Naive B cell (primary cell): ENCODE results near the gene KRTAP10-11. TPM values are rescaled to one million over a fixed set of nuclear protein-coding genes. Genes with fewer than 3 reads are reported as not detected.
"Not testable (repeated sequence)": the region's sequence is repeated elsewhere in the genome, so short reads cannot be mapped to it uniquely, and the experiment has no call there.

ENCODE experiments used
- ATAC-seq, 2 donors: fragments of 150-1000 bp; cut with Tn5 transposase; 2 replicates each; pipeline ENCODE4 v1.10.0; 2021; ENCODE audit warnings: low read depth in 2 of 2, mild to moderate bottlenecking in 2 of 2, moderate library complexity in 2 of 2
- DNase-seq: peaks from one replicate; pipeline ENCODE4 v3.0.0; 2022
- H3K27ac Mint-ChIP-seq, 6 donors: one replicate each; pipeline ENCODE4 v1.8.0; 2020 to 2022; ENCODE audit warnings: mild to moderate bottlenecking in 6 of 6, mixed read lengths in 6 of 6, moderate library complexity in 5 of 6, inconsistent platforms in 2 of 6
- H3K27me3 Mint-ChIP-seq, 3 donors: one replicate each; pipeline ENCODE4 v1.8.0; 2021 to 2022; ENCODE audit warnings: mixed read lengths in 3 of 3, mild to moderate bottlenecking in 1 of 3
- H3K36me3 Mint-ChIP-seq, 2 donors: one replicate each; pipeline ENCODE4 v1.8.0; 2020 to 2022; ENCODE audit warnings: mixed read lengths in 2 of 2, inconsistent platforms in 1 of 2, mild to moderate bottlenecking in 1 of 2
- H3K4me1 Mint-ChIP-seq, 3 donors: one replicate each; pipeline ENCODE4 v1.8.0; 2020 to 2022; ENCODE audit warnings: mixed read lengths in 3 of 3, inconsistent platforms in 1 of 3, mild to moderate bottlenecking in 1 of 3, moderate library complexity in 1 of 3
- H3K4me3 Mint-ChIP-seq, 8 donors: one replicate each; pipeline ENCODE4 v1.8.0; 2020 to 2022; ENCODE audit warnings: mild to moderate bottlenecking in 8 of 8, mixed read lengths in 8 of 8, moderate library complexity in 8 of 8, inconsistent platforms in 2 of 8
- H3K9me3 Mint-ChIP-seq, 7 donors: one replicate each; pipeline ENCODE4 v1.8.0; 2020 to 2022; ENCODE audit warnings: mixed read lengths in 7 of 7, mild to moderate bottlenecking in 5 of 7, inconsistent platforms in 2 of 7, moderate library complexity in 1 of 7
- polyA plus RNA-seq, 6 donors: library from polyadenylated mRNA; unstranded; fragments of 300-500 nt; fragmentation: Illumina TruSeq; gene quantifications; one replicate each; pipeline ENCODE4 v1.2.3, GENCODE V29; 2021; ENCODE audit warnings: low read depth in 6 of 6

KRTAP10-11 gene, protein sequence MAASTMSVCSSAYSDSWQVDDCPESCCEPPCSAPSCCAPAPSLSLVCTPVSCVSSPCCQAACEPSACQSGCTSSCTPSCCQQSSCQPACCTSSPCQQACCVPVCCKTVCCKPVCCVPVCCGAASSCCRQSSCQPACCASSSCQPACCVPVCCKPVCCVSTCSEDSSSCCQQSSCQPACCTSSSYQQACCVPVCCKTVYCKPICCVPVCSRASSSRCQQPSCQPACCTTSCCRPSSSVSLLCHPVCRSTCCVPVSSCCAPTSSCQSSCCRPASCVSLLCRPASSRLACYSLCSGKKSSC
- polyA plus RNA-seq, result not detected

DNA sequence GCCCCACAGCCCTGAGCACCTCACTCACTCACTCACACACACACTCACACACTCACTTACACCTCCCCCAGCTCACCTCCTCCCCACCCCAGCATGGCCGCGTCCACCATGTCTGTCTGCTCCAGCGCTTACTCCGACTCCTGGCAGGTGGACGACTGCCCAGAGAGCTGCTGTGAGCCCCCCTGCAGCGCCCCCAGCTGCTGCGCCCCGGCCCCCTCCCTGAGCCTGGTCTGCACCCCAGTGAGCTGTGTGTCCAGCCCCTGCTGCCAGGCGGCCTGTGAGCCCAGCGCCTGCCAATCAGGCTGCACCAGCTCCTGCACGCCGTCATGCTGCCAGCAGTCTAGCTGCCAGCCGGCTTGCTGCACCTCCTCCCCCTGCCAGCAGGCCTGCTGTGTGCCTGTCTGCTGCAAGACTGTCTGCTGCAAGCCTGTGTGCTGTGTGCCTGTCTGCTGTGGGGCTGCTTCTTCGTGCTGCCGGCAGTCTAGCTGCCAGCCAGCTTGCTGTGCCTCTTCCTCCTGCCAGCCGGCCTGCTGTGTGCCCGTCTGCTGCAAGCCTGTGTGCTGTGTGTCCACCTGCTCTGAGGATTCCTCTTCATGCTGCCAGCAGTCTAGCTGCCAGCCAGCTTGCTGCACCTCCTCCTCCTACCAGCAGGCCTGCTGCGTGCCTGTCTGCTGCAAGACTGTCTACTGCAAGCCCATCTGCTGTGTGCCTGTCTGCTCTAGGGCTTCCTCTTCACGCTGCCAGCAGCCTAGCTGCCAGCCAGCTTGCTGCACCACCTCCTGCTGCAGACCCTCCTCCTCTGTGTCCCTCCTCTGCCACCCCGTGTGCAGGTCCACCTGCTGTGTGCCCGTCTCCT is at the start of gene KRTAP10-11:
Gene KRTAP10-11 (plus strand): TSS at position 49 of the 856 bp plus-strand sequence. CDS start 45 bp downstream, at position 94.
- DNase-seq, H3K27ac Mint-ChIP-seq, H3K4me3 Mint-ChIP-seq, H3K4me1 Mint-ChIP-seq, ATAC-seq: not testable (repeated sequence)
- Mint-ChIP-seq H3K36me3 (peaks cover 9 to 27% of the 10 kb centered on the region in 2 donors), H3K9me3 (peaks cover 17 to 44% (median 36%) of the 10 kb centered on the region in 7 donors), H3K27me3 (peaks cover 7 to 23% (median 15%) of the 10 kb centered on the region in 3 donors)

DNA sequence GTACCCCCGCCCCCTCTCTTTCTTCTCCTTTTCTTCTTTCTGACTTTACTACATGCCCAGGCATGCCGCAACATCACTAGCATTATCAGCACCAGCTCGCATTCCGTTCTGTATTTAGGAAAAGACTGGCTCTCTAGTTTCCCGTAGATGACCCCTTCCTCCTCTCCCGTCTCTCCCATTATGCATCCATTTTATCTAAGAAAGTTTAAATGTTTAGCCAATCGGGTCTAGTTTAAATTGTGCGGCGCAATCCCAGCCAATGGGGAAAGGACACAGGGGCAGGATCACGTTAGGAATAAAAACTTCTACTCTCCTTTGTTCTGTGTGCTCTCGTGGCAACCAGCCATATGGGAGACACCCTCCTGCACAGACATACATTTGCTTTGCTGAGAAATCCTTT is 48.2 kb upstream of the KRTAP10-11 start:
- no peak overlapping the region for H3K4me3 Mint-ChIP-seq
- H3K27me3 Mint-ChIP-seq, result peaks cover 7 to 42% (median 30%) of the 10 kb centered on the region in 3 donors
- ATAC-seq (no peak), DNase-seq (no peak)
- no peaks in the 10 kb centered on the region for H3K4me1 Mint-ChIP-seq
- peaks cover 4 to 15% (median 7%) of the 10 kb centered on the region in 7 donors for H3K9me3 Mint-ChIP-seq
- H3K36me3 Mint-ChIP-seq, result peaks cover 0 to 11% of the 10 kb centered on the region in 2 donors
- H3K27ac Mint-ChIP-seq, result no peak overlapping the region

DNA sequence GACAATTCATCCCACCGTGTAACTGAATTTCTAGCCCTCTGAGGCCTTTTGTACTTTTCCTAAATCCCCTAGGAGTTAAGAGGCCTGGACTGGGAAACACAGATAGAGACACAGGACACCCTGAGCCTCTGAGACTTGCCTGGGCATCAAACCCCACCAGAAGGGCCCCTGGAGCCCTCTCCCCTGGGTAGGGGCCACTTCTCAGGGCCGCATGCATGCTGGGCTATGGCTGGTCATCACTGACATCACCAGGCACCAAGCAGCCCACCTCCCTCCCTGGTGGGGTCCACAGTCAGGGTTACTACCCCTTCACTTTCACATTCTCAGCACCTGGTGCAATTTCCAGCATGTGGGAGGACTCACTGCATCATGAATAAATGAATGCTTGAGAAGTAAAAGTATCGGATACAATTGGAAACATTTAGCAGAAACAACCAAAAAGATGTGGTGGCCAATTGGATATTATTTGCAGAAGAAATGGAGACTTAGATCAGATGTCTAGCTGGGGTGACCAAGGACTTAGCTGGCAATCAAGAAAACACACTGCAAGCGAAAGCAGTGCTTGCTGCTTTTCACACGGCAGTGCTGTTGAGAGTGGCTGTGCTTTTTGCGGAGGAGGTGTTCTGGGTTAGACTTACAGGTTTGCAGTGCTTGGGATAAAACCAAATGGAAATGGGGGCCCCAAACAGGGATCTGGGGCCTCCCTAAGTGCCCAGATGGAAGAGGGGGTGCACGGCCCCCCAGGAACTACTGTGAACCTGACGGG is 46.8 kb upstream of the KRTAP10-11 start:
- Mint-ChIP-seq H3K36me3 (peaks cover 0 to 11% of the 10 kb centered on the region in 2 donors), H3K27ac (no peak overlapping the region), H3K9me3 (peaks cover 4 to 23% (median 7%) of the 10 kb centered on the region in 7 donors), H3K27me3 (peaks cover 14 to 51% (median 33%) of the 10 kb centered on the region in 3 donors), H3K4me3 (no peak overlapping the region), H3K4me1 (no peaks in the 10 kb centered on the region)
- no peak for ATAC-seq
- no peak for DNase-seq

DNA sequence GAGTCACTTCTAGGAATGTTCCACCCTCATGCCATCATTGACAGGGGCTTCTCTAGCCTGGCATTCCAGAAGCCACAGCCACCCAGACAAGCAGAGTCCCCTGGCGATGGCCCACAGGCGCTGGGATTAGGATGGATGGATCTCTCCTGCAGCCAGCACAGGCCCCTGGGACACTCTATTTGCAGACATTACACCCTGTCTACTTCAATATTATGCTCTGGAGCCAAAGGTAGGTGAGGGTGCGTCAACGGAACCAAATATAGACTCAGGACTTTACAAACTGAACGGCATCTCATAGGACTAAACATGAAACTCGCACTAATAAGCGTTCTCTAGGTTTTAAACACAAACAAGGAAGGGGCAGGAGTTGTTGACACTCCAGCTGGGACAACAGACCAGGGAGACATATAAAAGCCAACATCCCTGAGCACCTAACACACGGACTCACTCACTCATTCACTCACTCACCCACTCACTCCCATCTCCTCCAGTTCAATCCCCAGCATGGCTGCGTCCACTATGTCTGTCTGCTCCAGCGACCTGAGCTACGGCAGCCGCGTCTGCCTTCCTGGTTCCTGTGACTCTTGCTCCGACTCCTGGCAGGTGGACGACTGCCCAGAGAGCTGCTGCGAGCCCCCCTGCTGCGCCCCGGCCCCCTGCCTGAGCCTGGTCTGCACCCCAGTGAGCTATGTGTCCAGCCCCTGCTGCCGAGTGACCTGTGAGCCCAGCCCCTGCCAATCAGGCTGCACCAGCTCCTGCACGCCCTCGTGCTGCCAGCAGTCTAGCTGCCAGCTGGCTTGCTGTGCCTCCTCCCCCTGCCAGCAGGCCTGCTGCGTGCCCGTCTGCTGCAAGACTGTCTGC is 45.9 kb upstream of the KRTAP10-11 start, which contains the start of gene KRTAP10-7:
Gene KRTAP10-7 (plus strand): TSS at position 480 of the 861 bp plus-strand sequence. CDS start 25 bp downstream, at position 505.
- not testable (repeated sequence) for H3K4me3 Mint-ChIP-seq, H3K27ac Mint-ChIP-seq, H3K4me1 Mint-ChIP-seq

DNA sequence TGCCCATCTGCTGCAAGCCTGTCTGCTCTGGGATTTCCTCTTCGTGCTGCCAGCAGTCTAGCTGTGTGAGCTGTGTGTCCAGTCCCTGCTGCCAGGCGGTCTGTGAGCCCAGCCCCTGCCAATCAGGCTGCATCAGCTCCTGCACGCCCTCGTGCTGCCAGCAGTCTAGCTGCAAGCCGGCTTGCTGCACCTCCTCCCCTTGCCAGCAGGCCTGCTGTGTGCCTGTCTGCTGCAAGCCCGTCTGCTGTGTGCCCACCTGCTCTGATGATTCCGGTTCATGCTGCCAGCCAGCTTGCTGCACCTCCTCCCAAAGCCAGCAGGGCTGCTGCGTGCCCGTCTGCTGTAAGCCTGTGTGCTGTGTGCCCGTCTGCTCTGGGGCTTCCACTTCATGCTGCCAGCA is 45.1 kb upstream of the KRTAP10-11 start:
- not testable (repeated sequence) for ATAC-seq, H3K4me3 Mint-ChIP-seq, H3K27ac Mint-ChIP-seq, DNase-seq, H3K4me1 Mint-ChIP-seq
- peaks cover 26 to 64% (median 46%) of the 10 kb centered on the region in 3 donors for H3K27me3 Mint-ChIP-seq
- H3K9me3 Mint-ChIP-seq, result peaks cover 4 to 40% (median 7%) of the 10 kb centered on the region in 7 donors
- peaks cover 0 to 11% of the 10 kb centered on the region in 2 donors for H3K36me3 Mint-ChIP-seq

More for the DNA sequence above, 45.9 kb upstream of the KRTAP10-11 start, which contains the start of gene KRTAP10-7:
- Mint-ChIP-seq H3K9me3 (peaks cover 4 to 32% (median 7%) of the 10 kb centered on the region in 7 donors), H3K27me3 (peaks cover 23 to 57% (median 39%) of the 10 kb centered on the region in 3 donors), H3K36me3 (peaks cover 0 to 11% of the 10 kb centered on the region in 2 donors)
- not testable (repeated sequence) for DNase-seq, ATAC-seq

DNA sequence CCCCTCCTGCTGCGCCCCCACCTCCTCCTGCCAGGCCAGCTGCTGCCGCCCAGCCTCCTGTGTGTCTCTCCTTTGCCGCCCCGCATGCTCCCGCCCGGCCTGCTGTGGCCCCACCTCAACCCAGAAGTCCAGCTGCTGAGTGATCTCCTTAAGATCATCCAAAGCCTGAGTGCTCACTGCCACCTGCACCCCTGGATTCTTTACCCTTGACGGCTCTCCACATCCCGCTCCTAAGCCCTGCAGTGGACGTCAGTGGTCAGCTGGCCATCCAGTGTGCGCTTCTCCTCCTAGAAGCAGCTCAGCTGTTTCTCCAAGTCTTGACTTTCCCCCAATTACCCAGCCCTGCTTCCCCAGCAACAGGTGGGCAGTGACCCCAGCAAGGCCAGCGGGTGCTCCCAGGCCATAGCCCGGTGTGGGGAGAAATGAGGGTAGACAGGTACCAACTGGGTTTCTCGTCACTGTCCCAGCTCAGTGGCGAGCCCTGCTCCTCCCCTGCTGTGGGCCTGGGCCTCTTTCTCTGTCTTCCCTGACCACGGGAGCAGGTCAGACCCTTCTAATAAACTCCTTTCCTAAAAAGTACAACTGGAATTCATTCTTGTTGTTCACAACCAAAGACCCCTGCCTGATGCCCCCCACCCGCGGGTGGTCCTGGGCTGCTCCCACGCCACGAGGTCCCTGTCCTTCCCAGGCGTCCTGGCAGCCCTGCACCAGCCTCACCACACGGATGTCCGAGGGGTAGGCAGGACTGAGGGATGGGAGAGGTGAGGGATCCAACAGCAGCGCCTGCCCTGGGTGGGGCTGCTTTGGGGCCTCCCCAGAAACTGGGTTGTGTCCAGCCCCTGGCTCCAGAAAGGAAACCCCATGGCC is 44.4 kb upstream of the KRTAP10-11 start:
- Mint-ChIP-seq H3K4me3 (no peak overlapping the region), H3K9me3 (peaks cover 7 to 47% (median 11%) of the 10 kb centered on the region in 7 donors), H3K4me1 (no peaks in the 10 kb centered on the region), H3K36me3 (peaks cover 5 to 11% of the 10 kb centered on the region in 2 donors), H3K27ac (peak overlapping the region in 1 of 6 donors; percentile 29), H3K27me3 (peaks cover 33 to 69% (median 47%) of the 10 kb centered on the region in 3 donors)
- DNase-seq (no peak), ATAC-seq (no peak)

DNA sequence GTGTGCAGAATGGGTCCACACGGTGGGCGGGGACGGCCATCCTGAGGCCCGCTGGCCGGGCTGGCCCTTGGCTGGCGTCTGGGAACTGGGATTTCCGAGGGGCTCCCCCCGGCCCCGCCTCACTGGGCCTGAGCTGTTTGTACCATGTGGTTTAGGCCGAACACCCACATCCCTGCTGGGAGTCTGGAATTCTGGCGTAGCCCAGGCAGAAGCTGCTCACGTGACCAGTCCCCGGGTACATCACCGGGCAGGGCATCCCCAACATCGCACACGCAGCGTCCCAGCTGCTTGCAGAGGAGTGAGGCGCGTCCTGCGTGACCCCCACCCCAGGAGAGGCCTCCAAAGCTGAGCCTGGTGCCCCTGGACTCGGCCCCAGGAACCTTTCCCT is 43.8 kb upstream of the KRTAP10-11 start:
- Mint-ChIP-seq H3K36me3 (peaks cover 5 to 11% of the 10 kb centered on the region in 2 donors), H3K27ac (no peak overlapping the region), H3K4me1 (no peaks in the 10 kb centered on the region), H3K4me3 (peak overlapping the region in 1 of 8 donors; percentile 6), H3K27me3 (peaks cover 33 to 69% (median 47%) of the 10 kb centered on the region in 3 donors), H3K9me3 (peaks cover 7 to 53% (median 11%) of the 10 kb centered on the region in 7 donors)
- no peak for ATAC-seq
- DNase-seq, result no peak

DNA sequence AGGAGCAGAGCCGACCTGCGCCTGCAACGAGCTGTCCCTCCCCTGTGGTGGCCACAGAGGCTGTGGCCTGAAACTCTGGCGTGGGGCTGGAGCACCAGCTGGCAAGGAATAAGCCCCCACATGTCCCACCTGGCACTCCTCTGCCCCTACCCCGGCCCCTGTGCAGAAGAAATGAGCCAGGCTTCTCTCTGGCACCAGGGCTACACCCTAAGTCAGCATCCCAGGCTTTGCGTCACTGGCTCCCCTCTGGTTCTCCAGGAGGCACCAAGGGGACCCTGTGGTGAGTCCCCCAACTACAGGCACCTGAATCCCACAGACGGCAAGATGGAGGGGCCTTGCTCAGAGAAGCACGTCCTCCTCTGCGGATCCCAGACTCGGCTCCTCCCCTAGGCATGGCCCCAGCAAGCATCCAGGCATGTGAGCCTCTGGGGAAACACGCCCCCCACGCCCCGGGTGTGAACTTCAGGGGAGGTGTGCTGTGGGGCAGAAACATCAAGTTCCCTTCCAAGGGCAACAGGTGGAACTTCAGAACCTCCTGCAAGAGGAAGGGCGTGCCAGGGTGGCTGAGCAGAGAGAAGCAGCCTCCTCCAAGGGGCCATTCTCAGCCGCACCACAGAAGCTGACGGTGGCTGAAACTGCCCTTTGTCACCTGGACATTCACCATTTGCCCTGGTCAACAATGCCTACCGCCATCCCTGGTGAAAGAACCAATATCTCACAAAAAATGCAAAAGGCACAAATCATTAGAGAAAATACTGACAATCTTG is 42.9 kb upstream of the KRTAP10-11 start:
- no peak for DNase-seq
- Mint-ChIP-seq H3K36me3 (peaks cover 5 to 7% of the 10 kb centered on the region in 2 donors), H3K4me3 (no peak overlapping the region), H3K27ac (no peak overlapping the region), H3K27me3 (peaks cover 32 to 70% (median 44%) of the 10 kb centered on the region in 3 donors), H3K9me3 (peaks cover 5 to 57% (median 10%) of the 10 kb centered on the region in 7 donors), H3K4me1 (no peaks in the 10 kb centered on the region)
- no peak for ATAC-seq

DNA sequence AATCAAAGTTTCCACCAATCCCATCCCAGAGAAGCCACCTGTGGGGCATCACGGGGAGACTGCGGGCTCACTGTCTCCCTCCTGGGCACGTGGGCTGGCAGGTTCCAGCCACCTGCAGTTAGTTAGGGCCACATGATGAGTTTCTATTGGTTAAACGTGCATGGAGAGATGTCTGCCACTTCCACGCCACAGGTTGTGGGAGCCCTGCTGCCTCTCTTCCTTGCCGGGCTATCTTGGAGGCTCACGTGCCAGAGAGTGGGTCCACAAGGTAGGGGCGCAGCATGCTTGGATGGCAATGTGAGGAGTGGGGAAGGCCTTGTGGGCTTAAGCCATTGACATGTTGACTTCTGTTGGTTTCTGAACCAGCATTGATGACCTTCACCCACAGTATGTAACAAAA is 42.3 kb upstream of the KRTAP10-11 start:
- H3K27me3 Mint-ChIP-seq, result peaks cover 26 to 64% (median 38%) of the 10 kb centered on the region in 3 donors
- H3K27ac Mint-ChIP-seq, result no peak overlapping the region
- peaks cover 4 to 55% (median 16%) of the 10 kb centered on the region in 7 donors for H3K9me3 Mint-ChIP-seq
- DNase-seq, result no peak
- H3K4me3 Mint-ChIP-seq, result no peak overlapping the region
- H3K4me1 Mint-ChIP-seq, result no peaks in the 10 kb centered on the region
- H3K36me3 Mint-ChIP-seq, result peaks cover 5 to 7% of the 10 kb centered on the region in 2 donors
- no peak for ATAC-seq

DNA sequence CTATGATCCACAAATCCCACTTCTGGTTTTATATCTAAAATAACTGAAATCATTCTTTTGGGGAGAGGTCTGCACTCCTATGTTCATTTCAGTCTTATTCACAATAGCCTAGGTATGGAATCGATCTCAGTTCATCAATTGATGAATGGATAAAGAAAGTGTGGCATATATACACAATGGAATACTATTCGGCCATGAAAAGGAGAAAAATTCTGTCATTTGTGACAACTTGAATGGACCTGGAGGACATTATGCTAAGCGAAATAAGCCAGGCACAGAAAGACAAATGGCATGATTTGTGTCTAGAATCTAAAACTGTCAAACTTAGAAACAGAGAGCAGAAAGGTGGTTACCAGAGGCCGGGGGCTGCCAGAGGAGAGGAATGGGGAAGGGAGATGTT is 39.7 kb upstream of the KRTAP10-11 start:
- ATAC-seq (no peak), DNase-seq (no peak)
- H3K27me3 Mint-ChIP-seq, result peaks cover 32 to 58% (median 33%) of the 10 kb centered on the region in 3 donors

DNA sequence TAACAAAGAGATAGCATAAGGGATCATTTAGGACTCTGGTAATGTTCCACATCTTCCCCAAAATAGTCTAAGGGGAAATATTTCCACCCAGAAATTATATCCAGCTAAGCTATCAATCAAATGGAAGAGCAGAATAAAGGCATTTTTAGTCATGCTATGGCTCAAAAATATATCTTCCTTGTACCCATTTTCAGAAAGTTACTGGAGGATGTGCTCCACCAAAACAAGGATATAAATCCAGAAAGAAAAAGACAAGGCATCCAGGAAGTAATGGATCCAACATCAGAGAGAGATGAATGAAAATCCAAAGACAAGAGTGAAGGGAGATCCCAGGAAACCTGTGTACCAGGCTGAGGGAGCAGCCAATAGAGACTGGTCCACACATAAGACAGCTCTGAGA is 37.0 kb upstream of the KRTAP10-11 start:
- H3K4me3 Mint-ChIP-seq, result peak overlapping the region in 1 of 8 donors; percentile 26
- peaks cover 0 to 4% (median 0%) of the 10 kb centered on the region in 3 donors for H3K4me1 Mint-ChIP-seq
- DNase-seq (no peak), ATAC-seq (no peak)
- H3K36me3 Mint-ChIP-seq, result peaks cover 20 to 37% of the 10 kb centered on the region in 2 donors
- H3K9me3 Mint-ChIP-seq, result peaks cover 23 to 70% (median 51%) of the 10 kb centered on the region in 7 donors
- peak overlapping the region in 1 of 6 donors; percentile 64 for H3K27ac Mint-ChIP-seq
- H3K27me3 Mint-ChIP-seq, result peaks cover 27 to 47% (median 37%) of the 10 kb centered on the region in 3 donors

More for the DNA sequence above, 39.7 kb upstream of the KRTAP10-11 start:
- Mint-ChIP-seq H3K9me3 (peaks cover 21 to 74% (median 39%) of the 10 kb centered on the region in 7 donors), H3K27ac (no peak overlapping the region), H3K4me1 (no peaks in the 10 kb centered on the region), H3K36me3 (peaks cover 20 to 27% of the 10 kb centered on the region in 2 donors), H3K4me3 (no peak overlapping the region)
